Activated CD8-positive, alpha-beta memory T cell treated with anti-CD3 and anti-CD28 coated beads for 4 hours (primary cell): ENCODE data around the gene KIF25.
"Not testable (repeated sequence)": the region's sequence is repeated elsewhere in the genome, so short reads cannot be mapped to it uniquely, and the experiment has no call there.

Experiments used
- DNase-seq, 2 donors: peaks; one replicate each; pipeline ENCODE4 v3.0.0-alpha.2; 2020; ENCODE audit warnings: low read depth in 2 of 2

Gene KIF25

DNA sequence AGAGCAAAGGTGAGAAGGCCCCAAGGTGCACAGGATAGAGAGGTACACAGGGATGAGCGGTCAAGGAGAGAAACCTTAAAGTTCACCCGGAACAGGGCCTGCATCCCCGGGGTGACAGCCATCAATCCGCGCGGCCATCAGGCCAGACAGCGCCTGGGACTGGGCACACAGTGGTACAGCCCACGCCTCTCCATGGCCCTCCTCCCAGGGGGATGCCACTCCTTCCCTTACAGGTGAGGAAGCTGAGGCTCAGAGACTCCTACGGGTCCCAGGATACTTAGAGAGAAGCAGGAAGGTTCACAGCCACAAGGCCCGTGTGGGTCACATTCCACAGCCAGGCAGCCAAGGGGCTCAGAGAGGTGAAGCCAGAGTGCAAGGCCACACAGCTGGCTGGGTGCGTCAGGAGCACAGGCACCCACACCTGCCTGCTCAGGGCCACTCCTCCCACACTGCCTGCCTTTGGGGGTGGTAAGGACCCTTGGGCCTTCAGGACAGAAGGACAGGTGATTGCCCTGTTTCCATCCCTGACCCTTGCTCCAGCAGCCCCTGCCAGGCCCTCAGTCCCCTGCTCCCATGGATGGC is 66.8 kb downstream of the KIF25 start:
- no peak for DNase-seq

DNA sequence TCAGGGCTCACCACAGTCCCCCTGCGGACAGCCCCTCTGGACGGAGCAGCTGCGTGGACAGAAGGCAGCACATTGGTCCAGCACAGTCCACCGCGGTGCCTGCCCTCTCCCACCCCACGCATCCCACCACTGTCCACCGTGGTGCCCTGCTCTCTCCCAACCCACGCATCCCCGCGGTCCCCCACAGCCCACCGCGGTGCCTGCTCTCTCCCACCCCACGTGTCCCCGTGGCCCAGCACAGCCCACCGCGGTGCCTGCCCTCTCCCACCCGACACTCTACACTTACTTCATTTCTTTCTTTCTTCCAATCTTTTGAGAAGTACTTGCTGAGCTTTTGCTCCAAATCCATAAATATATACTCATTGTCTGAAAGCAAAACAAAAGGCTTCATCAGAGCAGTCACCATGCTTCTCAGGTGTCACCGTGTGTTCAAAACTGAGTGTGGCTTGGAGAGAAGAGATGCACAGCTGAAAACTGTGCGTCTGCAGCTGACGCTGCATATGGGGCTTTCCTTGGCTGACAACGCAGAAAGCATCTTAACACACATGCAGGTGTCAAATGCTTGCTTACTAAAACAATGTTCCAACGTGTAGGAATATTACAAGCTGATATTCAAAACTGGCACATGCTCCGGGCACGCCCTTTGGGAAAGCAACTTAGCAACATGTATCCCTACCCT is 69.7 kb downstream of the KIF25 start:
- no peak for DNase-seq

DNA sequence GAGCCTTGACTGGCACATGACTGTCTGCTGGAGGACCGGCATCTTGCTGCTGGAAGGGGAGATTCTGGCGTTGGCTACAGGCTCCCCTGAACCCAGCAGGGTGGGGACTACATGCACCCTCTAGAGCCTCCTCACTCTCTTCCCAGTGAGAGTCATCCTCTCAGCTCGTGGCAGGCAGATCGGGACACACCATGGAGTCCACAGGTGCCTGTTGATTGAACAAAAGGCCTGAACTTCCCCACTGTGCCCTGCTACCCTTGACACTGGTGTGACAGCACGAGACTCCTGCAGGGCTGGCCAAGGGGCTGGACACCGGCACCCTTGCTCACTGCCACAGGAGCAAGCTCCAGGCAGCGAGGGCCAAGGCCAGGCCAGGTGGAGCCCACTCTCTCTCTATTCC is 73.3 kb downstream of the KIF25 start:
- no peak for DNase-seq

DNA sequence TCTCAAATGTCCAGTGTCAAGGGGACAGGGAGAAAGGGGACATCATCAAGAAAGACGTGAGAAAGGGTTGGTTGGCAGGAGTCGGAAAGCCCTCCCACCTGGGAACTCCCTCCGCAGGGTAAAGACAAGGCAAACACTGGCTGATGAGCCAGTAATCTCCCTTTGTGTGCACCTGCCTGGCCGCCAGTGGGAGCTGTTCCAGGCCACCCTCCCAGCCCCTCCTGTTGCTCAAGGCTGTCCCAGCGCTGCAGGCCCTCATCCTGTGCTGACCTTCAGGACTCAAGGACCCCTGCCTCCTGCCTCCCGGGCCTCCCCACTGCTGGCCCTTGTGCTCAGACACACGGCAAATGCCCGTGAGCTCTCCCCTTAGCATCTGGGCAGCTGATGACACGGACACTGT is 74.1 kb downstream of the KIF25 start:
- no peak for DNase-seq

DNA sequence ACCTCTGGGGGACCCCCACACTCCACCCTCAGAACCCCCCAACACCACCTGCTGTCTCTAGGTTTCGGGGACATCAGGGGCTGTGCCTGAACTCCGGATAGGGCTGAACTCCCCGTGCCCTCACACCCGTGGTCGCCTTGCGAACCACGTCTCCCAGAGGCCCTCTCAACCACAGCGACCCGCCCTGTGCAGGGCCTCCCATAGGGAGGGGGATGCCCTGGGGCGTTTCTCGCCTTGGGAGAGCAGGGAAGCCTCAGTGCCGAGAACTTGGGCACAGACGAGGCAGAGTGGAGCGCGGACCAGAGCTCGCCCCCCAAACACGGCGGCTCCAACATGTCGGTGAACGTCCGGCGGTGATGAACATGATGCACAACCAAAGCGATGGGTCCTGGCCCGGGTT is 74.8 kb downstream of the KIF25 start:
- DNase-seq: no peak

DNA sequence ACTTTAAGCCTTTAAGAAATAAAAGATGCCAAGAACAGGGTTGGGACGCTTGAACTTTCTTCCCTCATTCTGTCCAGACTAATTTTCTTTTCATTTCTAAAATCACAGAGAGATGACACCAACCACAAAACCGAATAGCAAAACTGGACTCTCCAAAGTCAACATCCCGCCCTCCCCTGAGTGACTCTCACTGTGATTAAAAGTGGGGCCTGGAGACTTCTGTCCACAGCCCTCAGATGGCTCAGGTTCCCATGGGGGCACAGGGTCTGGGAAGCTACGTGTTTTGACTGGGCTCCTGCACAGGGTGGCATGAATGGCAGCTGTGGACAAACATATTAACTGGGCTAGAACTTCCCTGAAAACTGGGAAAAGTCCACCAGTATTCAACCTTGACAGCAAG is 75.3 kb downstream of the KIF25 start:
- DNase-seq: no peak

DNA sequence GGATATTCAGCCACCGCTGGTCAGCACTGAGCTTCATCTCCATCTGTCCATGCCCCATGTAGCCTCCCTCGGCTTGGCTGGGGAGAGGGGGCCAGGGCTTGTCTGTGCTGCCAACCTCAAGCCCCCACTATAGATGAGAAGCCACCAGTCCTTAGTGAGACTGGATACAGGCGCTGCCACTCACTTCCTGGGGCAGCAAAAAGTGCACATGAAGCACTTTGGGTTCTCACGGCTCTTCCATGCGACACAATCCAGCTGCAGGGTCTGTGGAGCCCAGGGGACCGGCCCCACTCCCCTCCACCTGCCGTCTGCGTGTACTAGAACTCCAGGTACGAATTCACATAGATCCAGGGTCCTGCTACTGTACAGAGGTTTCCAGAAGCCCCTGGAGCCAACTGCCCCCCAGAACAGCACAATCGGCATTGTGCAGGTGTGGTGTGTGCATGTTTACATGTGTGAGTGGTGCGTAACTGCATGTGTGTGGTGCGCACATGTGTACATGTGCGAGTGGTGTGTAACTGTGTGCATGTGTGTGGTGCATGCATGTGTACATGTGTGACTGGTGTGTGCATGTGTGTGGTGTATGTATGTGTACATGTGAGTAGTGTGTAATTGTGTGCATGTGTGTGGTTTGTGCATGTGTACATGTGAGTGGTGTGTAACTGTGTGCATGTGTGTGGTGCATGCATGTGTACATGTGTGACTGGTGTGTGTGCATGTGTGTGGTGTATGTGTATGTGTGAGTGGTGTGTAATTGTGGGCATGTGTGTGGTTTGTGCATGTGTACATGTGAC is 76.7 kb downstream of the KIF25 start:
- DNase-seq: no peak

DNA sequence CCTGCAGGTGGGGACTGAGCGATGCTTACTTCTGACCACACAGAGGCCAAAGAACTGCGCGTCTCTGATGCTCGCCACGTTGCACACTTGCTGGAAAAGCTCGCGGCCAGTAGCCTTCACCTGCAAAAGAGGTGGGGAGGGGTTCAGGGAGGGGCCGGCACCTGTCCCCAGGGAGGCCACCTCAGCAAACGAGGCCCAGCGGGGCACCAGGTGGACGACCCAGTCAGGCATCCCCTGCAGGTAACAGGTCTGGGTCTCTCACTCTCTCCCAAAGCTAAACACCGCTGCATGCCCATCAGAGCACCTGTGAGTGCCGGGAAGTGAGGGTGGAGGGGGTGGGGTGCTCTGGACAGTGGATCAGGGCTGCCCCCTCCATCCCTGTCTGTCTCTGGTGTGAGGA is 77.7 kb downstream of the KIF25 start:
- DNase-seq: no peak

DNA sequence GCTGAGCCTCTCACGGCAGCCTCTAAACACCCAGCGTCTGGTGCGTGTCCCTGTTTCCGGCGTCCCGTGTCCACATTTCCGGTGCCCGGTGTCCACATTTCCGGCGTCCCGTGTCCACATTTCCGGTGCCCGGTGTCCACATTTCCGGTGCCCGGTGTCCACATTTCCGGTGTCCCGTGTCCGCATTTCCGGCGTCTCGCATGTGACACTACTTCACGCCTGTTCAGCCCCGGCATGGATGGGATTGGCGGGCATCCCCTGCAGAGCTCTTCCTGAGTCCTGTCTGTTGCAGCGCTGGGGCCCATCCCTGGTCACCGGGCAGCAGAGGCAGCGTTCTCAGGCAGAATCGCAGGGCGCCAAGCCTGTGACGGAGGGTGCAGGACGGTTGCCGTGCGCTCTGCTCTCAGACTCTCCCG is 78.3 kb downstream of the KIF25 start:
- DNase-seq: no peak

DNA sequence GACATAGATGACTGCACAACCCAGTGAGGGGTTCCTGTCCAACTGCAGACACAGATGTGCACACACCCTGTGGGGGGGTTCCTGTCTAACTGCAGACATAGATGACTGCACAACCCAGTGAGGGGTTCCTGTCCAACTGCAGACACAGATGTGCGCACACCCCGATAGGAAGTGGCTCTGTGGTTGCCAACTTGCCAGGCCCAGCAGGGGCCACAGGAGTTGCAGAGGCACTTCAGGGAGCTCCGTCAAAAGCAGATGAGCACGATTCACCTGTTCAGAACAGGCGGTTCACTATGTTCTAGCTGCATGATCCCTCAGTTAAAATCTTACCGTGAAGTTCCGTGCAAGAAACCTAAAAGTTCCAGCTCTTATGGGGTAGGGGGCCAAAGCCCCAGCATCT is 79.9 kb downstream of the KIF25 start:
- DNase-seq: not testable (repeated sequence)

DNA sequence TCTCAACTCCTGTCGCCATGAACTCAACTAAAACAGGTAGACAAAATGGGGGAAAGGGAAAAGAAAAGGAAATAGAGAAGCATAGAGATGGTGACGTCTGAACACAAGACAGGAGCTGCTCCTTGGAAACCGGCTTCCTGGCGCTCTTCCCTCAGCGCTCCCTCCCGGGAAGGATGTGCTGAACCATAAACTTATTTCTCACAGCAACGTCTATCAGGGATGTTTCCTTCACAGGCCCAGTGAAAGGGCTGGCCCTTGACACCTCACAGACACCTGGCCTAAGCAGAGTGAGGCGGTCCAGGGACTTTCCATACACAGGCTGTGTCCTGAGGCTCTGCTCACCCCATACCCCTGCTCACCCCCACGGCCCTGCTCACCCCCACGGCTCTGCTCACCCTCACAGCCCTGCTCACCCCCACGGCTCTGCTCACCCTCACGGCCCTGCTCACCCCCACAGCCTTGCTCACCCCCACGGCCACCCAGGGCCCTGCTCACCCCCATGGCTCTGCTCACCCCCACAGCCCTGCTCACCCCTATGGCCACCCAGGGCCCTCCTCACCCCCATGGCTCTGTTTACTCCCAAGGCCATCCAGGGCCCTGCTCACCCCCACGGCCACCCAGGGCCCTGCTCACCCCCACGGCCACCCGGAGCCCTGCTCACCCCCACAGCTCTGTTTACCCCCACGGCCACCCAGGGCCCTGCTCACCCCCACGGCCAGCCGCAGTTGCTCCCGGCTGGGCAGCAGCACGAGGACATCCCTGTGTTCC is 80.9 kb downstream of the KIF25 start:
- DNase-seq: no peak

DNA sequence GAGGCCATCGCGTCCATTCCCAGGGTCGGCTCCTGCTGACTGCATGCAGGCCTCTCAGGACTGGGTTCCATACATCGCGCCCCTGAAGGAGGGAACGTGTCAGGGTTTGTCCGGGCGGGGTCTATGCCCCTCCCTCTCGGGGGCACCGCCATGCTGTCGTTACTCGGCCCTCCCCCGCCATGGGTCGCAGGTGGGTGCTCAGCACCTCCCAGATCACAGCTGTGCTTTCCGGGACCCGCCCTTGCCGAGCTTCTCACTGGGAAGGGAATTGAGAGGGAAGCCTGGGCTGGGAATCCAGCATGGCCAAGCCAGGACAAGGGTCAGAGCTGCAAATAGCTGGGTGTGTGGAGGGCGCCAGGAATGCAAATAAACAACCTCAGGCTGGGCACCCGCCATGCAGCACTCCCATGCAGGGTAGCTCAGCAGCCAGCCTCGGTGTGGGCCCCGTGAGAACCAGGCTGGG is 81.5 kb downstream of the KIF25 start, which contains the start of gene FRMD1:
FRMD1 (minus strand) TSS at position 270 of the 463 bp plus-strand sequence; CDS start at position 152, 118 bp downstream.
- no peak for DNase-seq

DNA sequence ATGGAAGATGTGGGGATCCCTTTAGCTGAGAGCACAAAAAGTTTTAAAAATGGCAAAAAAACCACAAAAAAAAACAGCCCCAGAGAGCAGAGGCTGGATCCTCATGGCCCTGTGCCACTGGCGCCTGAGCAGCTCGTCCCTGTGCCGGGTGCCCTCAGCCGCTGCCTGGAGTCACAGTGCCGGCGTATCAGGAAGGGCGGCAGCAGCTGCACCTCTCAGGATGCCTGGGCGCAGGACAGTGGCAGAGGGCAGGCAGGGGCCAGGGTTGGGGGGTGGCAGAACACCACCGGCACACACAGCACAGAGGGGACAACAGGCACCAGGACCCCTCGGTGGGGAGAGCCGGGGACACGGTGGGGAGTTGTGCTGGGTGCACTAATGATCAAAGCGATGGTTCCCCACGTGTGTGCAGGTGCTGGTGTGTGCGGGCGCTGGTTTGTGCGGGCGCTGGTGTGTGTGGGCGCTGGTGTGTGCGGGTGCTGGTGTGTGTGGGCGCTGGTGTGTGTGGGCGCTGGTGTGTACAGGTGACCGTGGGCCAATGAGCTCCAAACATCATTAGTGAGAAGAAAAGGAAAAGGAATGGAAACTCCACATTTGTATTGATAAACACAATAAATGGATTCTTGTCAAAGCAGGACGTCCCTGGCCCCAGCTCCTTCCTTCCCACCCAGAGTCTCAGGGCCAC is 83.1 kb downstream of the KIF25 start:
- DNase-seq: no peak

DNA sequence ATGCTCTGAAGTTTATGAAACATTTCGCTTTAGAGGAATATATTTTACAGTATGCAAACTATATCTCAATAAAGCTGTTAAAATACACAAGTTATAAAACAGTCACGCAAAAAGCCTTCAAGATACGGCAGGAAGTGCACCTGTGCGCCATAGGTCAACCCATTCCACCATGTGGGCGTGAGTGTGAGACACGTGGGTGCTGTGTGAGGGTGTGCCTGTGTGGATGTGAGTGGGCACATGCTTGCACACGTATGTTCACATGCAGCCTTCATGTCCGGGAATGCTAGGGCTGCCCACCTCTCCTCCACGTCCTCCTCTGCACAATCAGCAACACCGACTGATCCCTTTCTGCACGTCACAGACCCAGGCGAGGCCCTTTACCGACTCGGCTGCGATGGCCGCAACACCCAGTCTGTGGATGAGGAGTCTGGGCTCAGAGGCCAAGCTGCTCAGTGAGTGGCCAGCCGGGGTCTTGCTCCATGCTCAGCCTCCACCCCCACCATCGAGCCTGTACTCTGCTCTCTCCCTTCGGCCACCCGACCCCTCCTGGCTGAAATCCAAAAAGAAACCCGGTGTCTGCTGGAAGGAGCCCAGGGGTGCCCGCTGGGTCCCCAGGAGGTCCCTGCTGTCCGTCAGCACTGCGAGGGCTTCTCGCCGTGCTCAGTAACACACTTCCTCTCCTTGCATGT is 84.5 kb downstream of the KIF25 start:
- no peak for DNase-seq

DNA sequence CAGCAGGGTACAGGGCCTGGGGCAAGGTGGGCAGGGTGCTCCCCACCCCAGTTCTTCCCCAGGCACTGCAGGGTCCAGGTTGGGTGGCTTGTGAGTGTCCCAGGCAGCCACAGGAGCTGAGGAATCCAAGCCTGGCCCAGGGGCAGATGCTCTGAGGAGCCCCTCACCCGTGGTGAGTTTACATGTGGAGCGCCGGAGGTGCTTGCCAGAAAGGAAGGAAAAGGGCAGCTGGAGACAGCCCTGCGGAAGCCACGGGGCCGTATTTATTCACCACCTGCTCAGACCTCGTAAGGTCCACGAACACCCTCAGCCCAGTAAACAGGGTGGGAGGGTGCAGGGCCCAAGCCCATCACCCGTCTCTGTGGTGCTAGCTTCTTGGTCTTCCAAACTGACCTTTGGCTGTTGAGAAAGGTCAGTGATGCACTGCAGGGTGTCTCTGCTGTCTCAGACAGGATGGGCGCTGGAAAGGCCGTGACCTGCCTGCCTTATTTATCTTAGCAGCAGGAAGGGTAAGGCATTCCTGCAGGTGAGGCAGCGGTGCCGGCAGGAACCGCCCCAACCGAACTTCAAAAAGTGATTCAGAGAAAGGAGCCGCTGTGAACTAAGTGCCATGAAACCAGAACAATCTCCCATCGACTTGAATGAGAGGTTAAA is 85.5 kb downstream of the KIF25 start:
- DNase-seq: no peak

DNA sequence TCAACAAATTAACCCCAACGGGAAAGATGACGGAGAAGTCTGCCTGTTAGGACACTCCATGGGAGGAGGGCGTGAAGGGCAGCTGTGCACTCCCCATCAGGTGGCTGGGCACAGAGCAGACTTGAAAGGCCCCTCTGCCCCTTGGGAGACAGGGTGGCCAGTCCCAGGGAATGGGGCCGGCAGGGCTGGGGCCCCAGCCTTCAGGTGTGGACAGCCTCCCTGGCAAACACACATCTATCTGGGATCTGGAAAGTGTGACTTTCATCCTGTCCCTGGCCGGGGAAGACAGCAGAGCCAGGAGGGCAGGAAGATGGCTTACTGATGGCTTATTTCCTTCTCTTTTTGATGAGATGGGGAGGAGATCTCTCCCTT is 86.0 kb downstream of the KIF25 start:
- DNase-seq: no peak

DNA sequence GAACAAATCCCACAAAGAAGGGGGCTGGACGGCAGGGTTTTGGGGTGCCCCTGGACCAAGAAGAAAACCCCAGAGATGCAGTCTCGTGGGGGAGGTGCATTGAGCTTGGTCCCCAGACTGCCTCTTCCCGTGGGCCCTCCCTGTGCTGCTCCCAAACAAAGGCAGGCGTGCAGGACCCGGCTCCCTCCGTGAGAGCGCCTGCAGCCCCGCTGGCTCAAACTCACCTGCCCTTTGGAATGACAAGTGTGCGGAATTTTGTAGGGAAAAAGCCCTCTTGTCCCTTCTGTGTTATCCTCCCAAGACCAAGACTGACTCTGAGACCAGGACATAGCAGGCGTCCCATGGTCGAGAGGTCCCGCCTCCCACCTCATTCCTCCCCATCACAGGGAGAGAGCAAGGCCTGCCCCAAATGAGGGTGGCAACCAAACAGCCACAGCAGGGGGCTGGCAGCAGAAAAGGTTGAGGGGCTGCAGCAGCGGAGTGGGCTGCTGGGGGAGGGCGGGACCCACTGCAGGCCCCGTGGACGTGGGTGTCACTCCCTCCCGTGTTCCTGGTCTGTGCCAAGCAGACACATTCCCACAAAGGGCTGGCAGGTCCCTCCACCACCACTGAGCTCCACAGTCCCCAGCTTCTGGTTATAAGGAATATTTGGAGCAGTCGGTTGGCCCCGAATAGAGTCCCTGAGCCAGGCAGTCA is 87.1 kb downstream of the KIF25 start:
- no peak for DNase-seq

DNA sequence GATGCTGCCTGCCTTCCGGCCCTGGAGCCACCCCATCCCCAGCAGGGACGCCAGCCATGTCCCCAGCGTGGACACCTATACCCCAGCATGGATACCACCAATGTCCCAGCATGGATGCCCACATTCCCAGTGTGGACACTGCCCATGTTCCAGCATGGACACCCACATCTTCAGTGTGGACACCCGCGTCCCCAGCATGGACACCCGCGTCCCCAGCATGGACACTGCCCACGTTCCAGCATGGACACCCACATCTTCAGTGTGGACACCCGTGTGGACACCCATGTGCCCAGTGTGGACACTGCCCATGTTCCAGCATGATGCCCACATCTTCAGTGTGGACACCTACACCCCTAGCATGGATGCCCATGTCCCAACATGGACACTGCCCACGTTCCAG is 88.6 kb downstream of the KIF25 start:
- DNase-seq: no peak

DNA sequence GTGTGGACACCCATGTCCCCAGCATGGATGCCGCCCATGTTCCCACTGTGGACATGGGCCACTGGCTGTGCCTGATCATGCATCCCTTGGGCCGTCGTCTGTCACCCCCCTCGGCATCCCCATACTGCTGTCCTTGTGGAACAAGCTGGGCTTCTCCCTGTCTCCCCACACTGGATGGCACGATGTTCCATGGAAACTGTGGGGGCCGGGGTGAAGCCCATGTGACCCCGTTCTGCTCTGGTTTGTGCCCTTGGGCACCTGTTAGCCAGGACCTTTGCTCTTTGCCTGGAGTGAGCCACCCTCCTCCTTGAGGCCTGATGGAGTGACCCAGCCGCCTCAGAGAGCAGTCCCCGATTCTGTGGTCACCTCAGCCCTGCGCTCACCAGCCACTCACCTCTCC is 89.1 kb downstream of the KIF25 start:
- DNase-seq: no peak
